GM12865 (cell line): Measurements from ENCODE around the gene MT1HL1.

Experiments used
- DNase-seq: peaks from one replicate; pipeline ENCODE4 v3.0.0; 2010; ENCODE audit warnings: low read depth
- H3K4me3 ChIP-seq: 2 replicates; pipeline ENCODE4 v1.5.1; 2011; ENCODE audit warnings: mild to moderate bottlenecking, low read depth, low read length, control low read depth
- CTCF ChIP-seq: IDR thresholded peaks from 2 replicates; pipeline ENCODE4 v1.5.1; 2011; ENCODE audit warnings: low read length, control low read depth, low read depth, inconsistent platforms; ENCODE audit not compliant: insufficient read depth; ENCODE audit errors: missing control alignments

Gene MT1HL1

GRCh38 chr1:237009611-237010010, 5.4 kb upstream of the MT1HL1 start:
- DNase-seq = no peak
- TF ChIP-seq CTCF = no peak

GRCh38 chr1:237007147-237007881, 3.1 kb upstream of the MT1HL1 start:
- no peak for TF ChIP-seq CTCF
- H3K4me3 ChIP-seq = no peak overlapping the region
- no peak for DNase-seq

More at GRCh38 chr1:237009611-237010010, 5.4 kb upstream of the MT1HL1 start:
- no peak overlapping the region for H3K4me3 ChIP-seq

- no peak overlapping the region for H3K4me3 ChIP-seq
- TF ChIP-seq CTCF = no peak
- no peak for DNase-seq
Observed at GRCh38 chr1:237005674-237006073, 1.4 kb upstream of the MT1HL1 start.

GRCh38 chr1:237003516-237003915, 725 bp downstream of the MT1HL1 start:
- no peak for TF ChIP-seq CTCF
- DNase-seq = no peak
- H3K4me3 ChIP-seq = no peak overlapping the region

GRCh38 chr1:237000191-237000590, 4.0 kb downstream of the MT1HL1 start:
- no peak for TF ChIP-seq CTCF
- no peak for DNase-seq
- H3K4me3 ChIP-seq = no peak overlapping the region

GRCh38 chr1:236998546-236998945, 5.7 kb downstream of the MT1HL1 start:
- no peak for TF ChIP-seq CTCF
- DNase-seq = no peak

GRCh38 chr1:236997882-236998281, 6.4 kb downstream of the MT1HL1 start:
- no peak overlapping the region for H3K4me3 ChIP-seq
- no peak for TF ChIP-seq CTCF
- DNase-seq = no peak

More at GRCh38 chr1:236998546-236998945, 5.7 kb downstream of the MT1HL1 start:
- no peak overlapping the region for H3K4me3 ChIP-seq
